HCT116 (cell line): ENCODE data around the gene NEK6. TPM values are rescaled to one million over a fixed set of nuclear protein-coding genes. Genes with fewer than 3 reads are reported as not detected.

Experiments used
- ATAC-seq: fragments of 200-7000 bp; cut with Tn5 transposase; 2 replicates; pipeline ENCODE4 v1.9.1; 2020; ENCODE audit warnings: mild to moderate bottlenecking, moderate library complexity
- BruUV-seq: library from RNA; stranded (reverse); fragments of 400-500 nt; replicated peaks from 2 replicates; lab custom pipeline; 2021; lab: Mats Ljungman, UMichigan
- CTCF ChIA-PET: fragments of 300-600 bp; sonication (Branson Sonifier 250); formaldehyde crosslinking; loops from one replicate; lab custom pipeline; 2021; ENCODE audit warnings: antibody characterized with exemption; lab: Charles Lee
- POLR2A ChIA-PET: fragments of 300-600, 350-600 bp; sonication (Branson Sonifier 250); formaldehyde crosslinking; loops from one replicate; lab custom pipeline; 2021; ENCODE audit warnings: antibody characterized with exemption; lab: Charles Lee
- RAD21 ChIA-PET, 2 experiments: fragments of 300-600 bp; sonication (Branson Sonifier 250); formaldehyde crosslinking; loops; one replicate each; lab custom pipeline; 2023; ENCODE audit warnings: low total read pairs in 2 of 2; ENCODE audit not compliant: uncharacterized antibody in 2 of 2, unreplicated experiment in 2 of 2, low non-redundant PET in 1 of 2; lab: Charles Lee
- DNase-seq: peaks from one replicate; pipeline ENCODE4 v3.0.0-alpha.2; 2010; ENCODE audit warnings: low read depth, low spot score
- H2AFZ ChIP-seq: fragments of 200-600 bp; shearing (Covaris generic), sonication (generic); 2 replicates; pipeline ENCODE4 v1.6.1; 2017; ENCODE audit warnings: low read depth, mixed run types, mixed read lengths, antibody characterized with exemption, low read length; ENCODE audit not compliant: poor library complexity, severe bottlenecking
- H3K27ac ChIP-seq: 2 replicates; pipeline ENCODE4 v1.5.1; 2012; ENCODE audit warnings: low read depth, low read length
- H3K27me3 ChIP-seq: fragments of 200-600 bp; sonication (generic); 2 replicates; pipeline ENCODE4 v1.6.1; 2016; ENCODE audit warnings: mixed run types, low read length, mixed read lengths; ENCODE audit not compliant: insufficient read depth
- H3K36me3 ChIP-seq, 2 experiments: fragments of 200-500 bp in 1 of 2; fragments of 200-600 bp in 1 of 2; sonication (Bioruptor generic) in 1 of 2; sonication (generic) in 1 of 2; 2 replicates each; pipeline versions ENCODE4 v1.5.1 to v1.6.1; 2014 to 2016; ENCODE audit warnings: low read length in 2 of 2, inconsistent platforms in 1 of 2, mixed read lengths in 1 of 2, mixed run types in 1 of 2; ENCODE audit not compliant: insufficient read depth in 2 of 2, control insufficient read depth in 1 of 2
- H3K4me1 ChIP-seq, 2 experiments: fragments of 200-600 bp in 1 of 2; sonication (generic) in 1 of 2; 2 replicates each; pipeline versions ENCODE4 v1.5.1 to v1.6.1; 2012 to 2017; ENCODE audit warnings: low read length in 2 of 2, inconsistent platforms in 1 of 2, mild to moderate bottlenecking in 1 of 2, mixed read lengths in 1 of 2, mixed run types in 1 of 2, moderate library complexity in 1 of 2; ENCODE audit not compliant: insufficient read depth in 2 of 2, control insufficient read depth in 1 of 2
- H3K4me2 ChIP-seq: fragments of 200-600 bp; sonication (generic); 2 replicates; pipeline ENCODE4 v1.6.1; 2017; ENCODE audit warnings: mixed run types, low read length, mixed read lengths
- H3K4me3 ChIP-seq, 2 experiments: fragments of 200-600 bp in 1 of 2; sonication (generic) in 1 of 2; replicated peaks in 1 of 2; 2 replicates each; pipeline ENCODE4 v1.5.1; 2011 to 2016; ENCODE audit warnings: low read length in 2 of 2, control low read depth in 1 of 2, low read depth in 1 of 2, mild to moderate bottlenecking in 1 of 2, mixed read lengths in 1 of 2, mixed run types in 1 of 2
- H3K79me2 ChIP-seq: fragments of 200-600 bp; sonication (generic); 2 replicates; pipeline ENCODE4 v1.6.1; 2017; ENCODE audit warnings: mild to moderate bottlenecking, mixed run types, low read length, moderate library complexity, mixed read lengths; ENCODE audit not compliant: insufficient read depth
- H3K9ac ChIP-seq: fragments of 200-600 bp; sonication (generic); 2 replicates; pipeline ENCODE4 v1.6.1; 2016; ENCODE audit warnings: low read length, mixed read lengths
- H3K9me2 ChIP-seq: fragments of 200-600 bp; sonication (generic), shearing (Covaris generic); 2 replicates; pipeline ENCODE4 v1.6.1; 2017; ENCODE audit warnings: mixed run types, mild to moderate bottlenecking, moderate library complexity; ENCODE audit not compliant: insufficient read depth
- H3K9me3 ChIP-seq, 2 experiments: fragments of 200-500 bp in 1 of 2; fragments of 200-600 bp in 1 of 2; sonication (Bioruptor generic) in 1 of 2; sonication (generic) in 1 of 2; 2 replicates each; pipeline ENCODE4 v1.6.1; 2014 to 2017; ENCODE audit warnings: low read length in 2 of 2, mixed read lengths in 2 of 2, inconsistent platforms in 1 of 2, low read depth in 1 of 2, mild to moderate bottlenecking in 1 of 2, mixed run types in 1 of 2, moderate library complexity in 1 of 2; ENCODE audit not compliant: control insufficient read depth in 1 of 2, insufficient read depth in 1 of 2
- H4K20me1 ChIP-seq: fragments of 200-600 bp; sonication (generic), shearing (Covaris generic); 2 replicates; pipeline ENCODE4 v1.6.1; 2017; ENCODE audit warnings: mixed run types, mild to moderate bottlenecking, moderate library complexity; ENCODE audit not compliant: insufficient read depth
- CBX3 ChIP-seq: IDR thresholded peaks from 2 replicates; pipeline ENCODE4 v1.6.1; 2012; ENCODE audit warnings: low read depth
- CEBPB ChIP-seq: IDR thresholded peaks from 2 replicates; pipeline ENCODE4 v1.6.1; 2012; ENCODE audit warnings: low read depth
- EGR1 ChIP-seq: IDR thresholded peaks from 2 replicates; pipeline ENCODE4 v1.6.1; 2012; ENCODE audit warnings: low read depth
- ELF1 ChIP-seq: IDR thresholded peaks from 2 replicates; pipeline ENCODE4 v1.6.1; 2012; ENCODE audit warnings: low read depth, borderline replicate concordance
- EZH2 ChIP-seq: fragments of 200-600 bp; sonication (generic); IDR thresholded peaks from 2 replicates; pipeline ENCODE4 v1.6.1; 2017; ENCODE audit warnings: antibody characterized with exemption, mixed run types
- FOSL1 ChIP-seq: IDR thresholded peaks from 2 replicates; pipeline ENCODE4 v1.6.1; 2012; ENCODE audit warnings: low read depth
- JUND ChIP-seq: IDR thresholded peaks from 2 replicates; pipeline ENCODE4 v1.6.1; 2012
- POLR2A ChIP-seq: IDR thresholded peaks from 2 replicates; pipeline ENCODE4 v1.7.0; 2011; ENCODE audit warnings: borderline replicate concordance; ENCODE audit not compliant: insufficient read depth, insufficient read length; ENCODE audit errors: extremely low read depth
- POLR2AphosphoS5 ChIP-seq: IDR thresholded peaks from 2 replicates; pipeline ENCODE4 v1.6.1; 2011; ENCODE audit warnings: mild to moderate bottlenecking, low read depth, low read length, moderate library complexity
- RAD21 ChIP-seq: IDR thresholded peaks from 2 replicates; pipeline ENCODE4 v1.6.1; 2012; ENCODE audit warnings: low read depth, mild to moderate bottlenecking
- SIN3A ChIP-seq: IDR thresholded peaks from 2 replicates; pipeline ENCODE4 v1.6.1; 2012; ENCODE audit warnings: low read depth
- SP1 ChIP-seq: IDR thresholded peaks from 2 replicates; pipeline ENCODE4 v1.6.1; 2012; ENCODE audit warnings: low read depth
- SRF ChIP-seq: IDR thresholded peaks from 2 replicates; pipeline ENCODE4 v1.6.1; 2012; ENCODE audit warnings: low read depth
- ZNF274 ChIP-seq: fragments of 200-500 bp; sonication (Bioruptor generic); IDR thresholded peaks from 2 replicates; pipeline ENCODE4 v1.6.1; 2014; ENCODE audit warnings: mild to moderate bottlenecking, low read depth, low read length, inconsistent platforms
- intact Hi-C: fragments of 100-400 bp; cut with micrococcal nuclease; formaldehyde crosslinking; loops from 2 replicates; pipeline ENCODE4 v1.10.0; 2022
- total RNA-seq: library from RNA; stranded (reverse); gene quantifications from one replicate; pipeline ENCODE4 v1.2.1, GENCODE V29; 2021; ENCODE audit not compliant: unreplicated experiment
- TF ChIP-seq, protein P1 (sequence below): IDR thresholded peaks from 2 replicates; pipeline ENCODE4 v1.6.1; 2012
- TF ChIP-seq, protein P2 (sequence below): IDR thresholded peaks from 2 replicates; pipeline ENCODE4 v1.6.1; 2011; ENCODE audit warnings: mild to moderate bottlenecking, low read length, moderate library complexity; ENCODE audit not compliant: insufficient replicate concordance; ENCODE audit errors: extremely low read depth
- TF ChIP-seq, protein P3 (sequence below), 3 experiments: fragments of 200-600 bp in 1 of 3; sonication (generic) in 1 of 3; IDR thresholded peaks in 2 of 3; conservative IDR thresholded peaks in 1 of 3; 2 replicates each; pipeline ENCODE4 v1.5.1; 2012 to 2017; ENCODE audit warnings: low read depth in 2 of 3, low read length in 2 of 3, antibody characterized with exemption in 1 of 3, borderline replicate concordance in 1 of 3, control low read depth in 1 of 3, mild to moderate bottlenecking in 1 of 3, mixed read lengths in 1 of 3, mixed run types in 1 of 3, moderate library complexity in 1 of 3; ENCODE audit not compliant: insufficient read depth in 1 of 3

Gene NEK6
- total RNA-seq, 1 experiment from 2014 or later = 40.8 TPM

DNA sequence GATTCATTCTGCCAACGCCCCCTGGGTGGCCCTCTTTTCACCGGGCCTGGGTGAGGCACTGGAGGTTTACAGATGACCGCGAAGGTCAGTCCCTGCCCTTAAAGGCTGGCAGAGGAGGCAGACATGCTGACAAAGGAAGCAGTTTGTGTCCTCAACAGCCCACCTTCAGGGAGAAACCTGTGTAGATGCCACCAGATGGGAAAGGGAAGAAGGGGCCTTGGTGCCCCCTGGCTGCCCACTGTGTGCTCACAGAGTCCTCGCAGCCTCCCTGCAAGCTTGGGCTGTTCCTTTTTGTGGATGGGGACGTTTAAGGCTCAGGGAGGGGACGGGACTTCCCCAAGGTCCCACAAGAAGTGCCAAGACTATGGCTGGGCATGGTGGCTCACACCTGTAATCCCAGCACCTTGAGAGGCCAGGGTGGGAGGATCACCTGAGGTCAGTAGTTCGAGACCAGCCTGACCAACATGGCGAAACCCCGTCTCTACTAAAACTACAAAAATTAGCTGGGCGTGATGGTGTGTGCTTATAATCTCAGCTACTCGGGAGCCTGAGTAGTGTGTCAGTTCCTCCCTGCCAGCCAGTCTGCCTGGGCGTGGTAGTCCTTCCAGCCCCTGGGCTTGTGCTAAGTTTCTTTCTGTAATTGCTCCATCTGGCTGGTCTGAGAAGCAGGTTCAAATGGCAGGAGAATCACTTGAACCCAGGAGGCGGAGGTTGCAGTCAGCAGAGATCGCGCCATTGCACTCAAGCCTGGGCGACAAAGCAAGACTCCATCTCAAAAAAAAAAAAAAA lies 36.2 kb downstream of the NEK6 start:
- BruUV-seq = no TSS peak
- DNase-seq (no peak), ATAC-seq (no peak)
- POLR2A ChIA-PET = no interaction called here
- Histone ChIP-seq H3K4me3 (no peak overlapping the region), H3K27me3 (no peaks in the 10 kb centered on the region), H3K4me1 (peaks cover 38 to 88% of the 10 kb centered on the region in 2 experiments), H3K4me2 (peak overlapping the region; percentile 17; the same call in 1 of the 2 replicates), H3K36me3 (no peaks in the 10 kb centered on the region), H2AFZ (no peak overlapping the region), H3K79me2 (peaks cover 16% of the 10 kb centered on the region; the same call in 1 of the 2 replicates), H4K20me1 (no peaks in the 10 kb centered on the region), H3K9ac (no peak overlapping the region), H3K9me3 (no peaks in the 10 kb centered on the region), H3K27ac (no peak overlapping the region), H3K9me2 (no peaks in the 10 kb centered on the region)
- CTCF ChIA-PET = no interaction called here
- TF ChIP-seq ZNF274 = no peak
- TF ChIP-seq JUND = no peak
- no peak for TF ChIP-seq CBX3
- no peak for TF ChIP-seq POLR2AphosphoS5
- TF ChIP-seq POLR2A = no peak
- RAD21 ChIA-PET = no interaction called here
- intact Hi-C loops = no loop called here

DNA sequence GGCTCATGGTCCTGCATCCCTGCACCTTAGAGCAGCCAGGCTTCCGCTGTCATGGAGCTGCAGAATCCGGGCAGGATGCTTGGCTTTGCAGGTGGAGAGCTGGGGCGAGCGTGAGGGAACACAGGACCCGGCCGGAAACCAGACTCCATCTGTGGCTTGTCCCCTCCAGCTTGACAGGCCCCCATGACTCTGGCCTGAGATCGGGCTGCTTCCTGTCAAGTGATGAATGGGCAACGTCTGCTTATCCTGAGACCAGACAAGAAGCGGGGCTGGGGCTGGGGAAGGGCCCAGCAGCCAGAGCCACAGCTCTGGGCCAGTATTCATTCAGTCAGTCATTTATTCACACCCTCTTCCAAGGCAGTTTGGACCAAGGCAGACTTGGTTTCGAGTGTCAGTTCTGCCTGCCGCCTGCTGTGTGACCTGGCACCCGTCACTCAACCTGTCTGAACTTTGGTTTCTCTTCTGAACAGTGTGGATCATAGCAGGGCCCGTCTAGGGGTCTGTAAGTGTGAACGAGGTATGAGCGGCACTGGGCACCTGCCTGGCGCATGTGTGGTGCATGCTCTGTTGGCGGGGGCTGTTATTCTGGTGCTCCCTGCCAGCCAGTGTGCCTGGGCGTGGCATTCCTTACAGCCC lies 37.5 kb downstream of the NEK6 start:
- peaks cover 51 to 100% of the 10 kb centered on the region in 2 experiments for H3K4me1 ChIP-seq
- POLR2A ChIA-PET = no interaction called here
- H4K20me1 ChIP-seq = no peaks in the 10 kb centered on the region
- H3K36me3 ChIP-seq = no peaks in the 10 kb centered on the region
- DNase-seq (no peak), ATAC-seq (no peak)
- H3K79me2 ChIP-seq = peaks cover 11% of the 10 kb centered on the region; the same call in 1 of the 2 replicates
- no peak overlapping the region for H2AFZ ChIP-seq
- no peak overlapping the region for H3K4me2 ChIP-seq
- H3K9me2 ChIP-seq = no peaks in the 10 kb centered on the region
- intact Hi-C loops = no loop called here
- H3K4me3 ChIP-seq = no peak overlapping the region
- no peak overlapping the region for H3K9ac ChIP-seq
- CTCF ChIA-PET = no interaction called here
- no peaks in the 10 kb centered on the region for H3K9me3 ChIP-seq
- RAD21 ChIA-PET = no interaction called here
- H3K27ac ChIP-seq = no peak overlapping the region
- no TSS peak for BruUV-seq
- H3K27me3 ChIP-seq = no peaks in the 10 kb centered on the region
- no peak for TF ChIP-seq EZH2
- TF ChIP-seq RAD21 = no peak
- TF ChIP-seq JUND = no peak
- no peak for TF ChIP-seq SRF
- TF ChIP-seq, protein P1, sequence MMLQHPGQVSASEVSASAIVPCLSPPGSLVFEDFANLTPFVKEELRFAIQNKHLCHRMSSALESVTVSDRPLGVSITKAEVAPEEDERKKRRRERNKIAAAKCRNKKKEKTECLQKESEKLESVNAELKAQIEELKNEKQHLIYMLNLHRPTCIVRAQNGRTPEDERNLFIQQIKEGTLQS = no peak
- no peak for TF ChIP-seq SIN3A
- TF ChIP-seq CEBPB = no peak
- no peak for TF ChIP-seq ZNF274
- no peak for TF ChIP-seq SP1
- TF ChIP-seq, protein P2, sequence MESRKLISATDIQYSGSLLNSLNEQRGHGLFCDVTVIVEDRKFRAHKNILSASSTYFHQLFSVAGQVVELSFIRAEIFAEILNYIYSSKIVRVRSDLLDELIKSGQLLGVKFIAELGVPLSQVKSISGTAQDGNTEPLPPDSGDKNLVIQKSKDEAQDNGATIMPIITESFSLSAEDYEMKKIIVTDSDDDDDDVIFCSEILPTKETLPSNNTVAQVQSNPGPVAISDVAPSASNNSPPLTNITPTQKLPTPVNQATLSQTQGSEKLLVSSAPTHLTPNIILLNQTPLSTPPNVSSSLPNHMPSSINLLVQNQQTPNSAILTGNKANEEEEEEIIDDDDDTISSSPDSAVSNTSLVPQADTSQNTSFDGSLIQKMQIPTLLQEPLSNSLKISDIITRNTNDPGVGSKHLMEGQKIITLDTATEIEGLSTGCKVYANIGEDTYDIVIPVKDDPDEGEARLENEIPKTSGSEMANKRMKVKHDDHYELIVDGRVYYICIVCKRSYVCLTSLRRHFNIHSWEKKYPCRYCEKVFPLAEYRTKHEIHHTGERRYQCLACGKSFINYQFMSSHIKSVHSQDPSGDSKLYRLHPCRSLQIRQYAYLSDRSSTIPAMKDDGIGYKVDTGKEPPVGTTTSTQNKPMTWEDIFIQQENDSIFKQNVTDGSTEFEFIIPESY = no peak
- TF ChIP-seq FOSL1 = no peak
- no peak for TF ChIP-seq EGR1
- TF ChIP-seq, protein P3, sequence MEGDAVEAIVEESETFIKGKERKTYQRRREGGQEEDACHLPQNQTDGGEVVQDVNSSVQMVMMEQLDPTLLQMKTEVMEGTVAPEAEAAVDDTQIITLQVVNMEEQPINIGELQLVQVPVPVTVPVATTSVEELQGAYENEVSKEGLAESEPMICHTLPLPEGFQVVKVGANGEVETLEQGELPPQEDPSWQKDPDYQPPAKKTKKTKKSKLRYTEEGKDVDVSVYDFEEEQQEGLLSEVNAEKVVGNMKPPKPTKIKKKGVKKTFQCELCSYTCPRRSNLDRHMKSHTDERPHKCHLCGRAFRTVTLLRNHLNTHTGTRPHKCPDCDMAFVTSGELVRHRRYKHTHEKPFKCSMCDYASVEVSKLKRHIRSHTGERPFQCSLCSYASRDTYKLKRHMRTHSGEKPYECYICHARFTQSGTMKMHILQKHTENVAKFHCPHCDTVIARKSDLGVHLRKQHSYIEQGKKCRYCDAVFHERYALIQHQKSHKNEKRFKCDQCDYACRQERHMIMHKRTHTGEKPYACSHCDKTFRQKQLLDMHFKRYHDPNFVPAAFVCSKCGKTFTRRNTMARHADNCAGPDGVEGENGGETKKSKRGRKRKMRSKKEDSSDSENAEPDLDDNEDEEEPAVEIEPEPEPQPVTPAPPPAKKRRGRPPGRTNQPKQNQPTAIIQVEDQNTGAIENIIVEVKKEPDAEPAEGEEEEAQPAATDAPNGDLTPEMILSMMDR (IDR thresholded peaks at IDR 0.05 in 2 of 3, conservative IDR thresholded peaks at IDR 0.05 in 1 of 3; ENCODE audit: borderline replicate concordance in 1 of 3, insufficient read depth in 1 of 3, low read depth in 2 of 3, low read length in 2 of 3) = no peak
- no peak for TF ChIP-seq ELF1
